Sigmoid colon (tissue), 4 donors: ENCODE measurements around the gene CARMIL1.

Source experiments
- CTCF ChIP-seq, 4 experiments: fragments of 450-650 bp in 3 of 4; fragments of 200-600 bp in 1 of 4; IDR thresholded peaks; one replicate each; pipeline ENCODE4 v1.5.1; 2016 to 2019; ENCODE audit warnings: antibody characterized with exemption in 4 of 4, mild to moderate bottlenecking in 3 of 4, moderate library complexity in 2 of 4
- EP300 ChIP-seq, 4 donors: sonication (generic); formaldehyde crosslinking; IDR thresholded peaks; one replicate each; pipeline ENCODE4 v1.6.1; 2017; ENCODE audit warnings: antibody characterized with exemption in 4 of 4

- TF ChIP-seq CTCF (IDR thresholded peaks at IDR 0.05) (no peak), EP300 (IDR thresholded peaks at IDR 0.05) (no peak)
Measured at GRCh38 chr6:25627001-25627400, 347.8 kb downstream of the CARMIL1 start.
